Thyroid gland (tissue), 4 donors: ENCODE measurements around the gene PTPRN2. TPM values are rescaled to one million over a fixed set of nuclear protein-coding genes. Genes with fewer than 3 reads are reported as not detected.

Experiments
- DNase-seq, 2 donors: peaks; one replicate each; pipeline ENCODE4 v3.0.0-alpha.2; 2019
- H3K27ac ChIP-seq, 3 donors: fragments of 200-600 bp; sonication (generic); 1 replicate in 2 of 3; 2 replicates in 1 of 3; pipeline ENCODE4 v1.5.1; 2016 to 2019; ENCODE audit warnings: mild to moderate bottlenecking in 1 of 3, moderate library complexity in 1 of 3
- H3K27me3 ChIP-seq: fragments of 200-600 bp; sonication (generic); one replicate; pipeline ENCODE4 v1.5.1; 2019
- H3K36me3 ChIP-seq, 2 donors: fragments of 200-600 bp; sonication (generic); one replicate each; pipeline ENCODE4 v1.5.1; 2016 to 2019
- H3K4me1 ChIP-seq, 2 donors: fragments of 200-600 bp; sonication (generic); one replicate each; pipeline ENCODE4 v1.5.1; 2017 to 2019
- H3K4me3 ChIP-seq, 3 donors: fragments of 200-600 bp; sonication (generic); replicated peaks in 1 of 3; 1 replicate in 2 of 3; 2 replicates in 1 of 3; pipeline ENCODE4 v1.5.1; 2016; ENCODE audit warnings: mild to moderate bottlenecking in 1 of 3
- H3K9me3 ChIP-seq: fragments of 200-600 bp; sonication (generic); one replicate; pipeline ENCODE4 v1.5.1; 2017
- CTCF ChIP-seq, 6 experiments: fragments of 200-600 bp in 3 of 6; fragments of 450-650 bp in 3 of 6; sonication (generic) in 3 of 6; IDR thresholded peaks; one replicate each; pipeline ENCODE4 v1.5.1; 2016 to 2019; ENCODE audit warnings: antibody characterized with exemption in 6 of 6, mild to moderate bottlenecking in 2 of 6, inconsistent platforms in 1 of 6, moderate library complexity in 1 of 6
- POLR2A ChIP-seq, 2 donors: fragments of 450-650 bp; IDR thresholded peaks; one replicate each; pipeline ENCODE4 v1.6.1; 2017; ENCODE audit warnings: antibody characterized with exemption in 2 of 2, mild to moderate bottlenecking in 2 of 2, moderate library complexity in 1 of 2
- WGBS, 2 donors: methylation state at CpG; one replicate each; pipeline ENCODE4 v1.1.5; 2017; 5-methylcytosine and 5-hydroxymethylcytosine counted together
- intact Hi-C: fragments of 100-400 bp; cut with DNase I; formaldehyde crosslinking; loops from one replicate; pipeline ENCODE4 v1.15.1; 2023
- total RNA-seq, 4 donors: library from RNA; depleted of rRNA; stranded (reverse); fragments of >200 nt; gene quantifications; one replicate each; pipeline ENCODE4 v1.2.3, GENCODE V29; 2016

Gene PTPRN2
- total RNA-seq, 4 donors from 2014 or later, result 4.2 to 9.9 (median 7.7) TPM

DNA sequence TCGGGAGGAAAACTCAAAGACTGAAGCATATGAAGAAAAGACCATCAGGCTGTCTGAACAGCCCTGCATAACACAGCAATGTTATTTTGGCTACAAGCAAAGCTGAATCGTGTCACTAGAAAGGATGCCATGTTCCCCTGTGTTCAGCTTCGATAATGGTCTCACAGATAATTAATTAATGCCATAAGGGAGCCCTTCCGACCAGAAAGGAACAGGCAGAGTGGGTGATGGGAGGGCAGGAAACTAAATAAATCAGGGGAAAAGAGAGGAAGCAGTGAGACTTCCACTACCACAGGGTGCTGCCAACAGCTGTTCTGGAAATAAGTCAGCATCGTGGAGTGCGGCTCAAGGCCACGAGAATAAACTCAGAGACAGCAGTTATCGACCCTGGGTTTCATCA lies 3.2 kb downstream of the PTPRN2 start:
- 72 to 73% methylated on average over 8 of the region's 8 CpGs for WGBS, 2 donors
- DNase-seq, result no peak

GRCh38 chr7:158583810-158584209 lies 3.8 kb downstream of the PTPRN2 start:
- no peaks in the 10 kb centered on the region for H3K36me3 ChIP-seq
- H3K4me3 ChIP-seq, result no peak overlapping the region
- no peak overlapping the region for H3K27ac ChIP-seq
- no peaks in the 10 kb centered on the region for H3K9me3 ChIP-seq
- WGBS, 2 donors, result 55 to 61% methylated on average over 6 of the region's 6 CpGs
- no peak for DNase-seq
- no peak for TF ChIP-seq POLR2A (IDR thresholded peaks at IDR 0.05)
- TF ChIP-seq CTCF (IDR thresholded peaks at IDR 0.05), result no peak
- H3K4me1 ChIP-seq, result peaks cover 13 to 17% of the 10 kb centered on the region in 2 donors
- H3K27me3 ChIP-seq, result peaks cover 8% of the 10 kb centered on the region
- intact Hi-C loops, result no loop called here

More for the DNA sequence above, 3.2 kb downstream of the PTPRN2 start:
- Histone ChIP-seq H3K9me3 (no peaks in the 10 kb centered on the region), H3K36me3 (no peaks in the 10 kb centered on the region), H3K4me3 (no peak overlapping the region), H3K27ac (no peak overlapping the region), H3K4me1 (peaks cover 13 to 17% of the 10 kb centered on the region in 2 donors), H3K27me3 (peaks cover 8% of the 10 kb centered on the region)
- intact Hi-C loops, result no loop called here
- no peak for TF ChIP-seq CTCF (IDR thresholded peaks at IDR 0.05)
- TF ChIP-seq POLR2A (IDR thresholded peaks at IDR 0.05), result no peak

DNA sequence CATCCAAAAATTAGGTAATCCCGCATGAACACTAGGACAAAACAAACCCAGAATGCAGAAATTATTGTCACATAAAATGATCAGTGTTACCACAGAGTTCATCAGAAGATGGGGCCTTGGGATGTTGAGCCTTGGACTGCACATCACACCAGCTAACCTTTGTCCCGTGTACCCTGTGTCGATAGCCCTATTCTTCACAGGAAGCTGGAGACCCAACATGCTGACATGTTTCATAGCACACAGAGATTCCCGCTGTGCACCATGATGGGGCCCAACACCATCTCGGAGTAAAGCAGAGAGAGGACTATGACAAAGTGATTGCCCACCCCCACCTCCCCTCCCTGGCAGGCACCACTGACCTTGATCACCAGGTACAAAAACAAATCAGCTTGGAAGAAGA lies 4.5 kb downstream of the PTPRN2 start:
- H3K27me3 ChIP-seq, result peaks cover 8% of the 10 kb centered on the region
- no peak overlapping the region for H3K27ac ChIP-seq
- 80 to 89% methylated on average over 5 of the region's 5 CpGs for WGBS, 2 donors
- H3K4me3 ChIP-seq, result no peak overlapping the region
- intact Hi-C loops, result no loop called here
- no peaks in the 10 kb centered on the region for H3K9me3 ChIP-seq
- H3K36me3 ChIP-seq, result no peaks in the 10 kb centered on the region
- DNase-seq, result no peak
- peaks cover 13 to 17% of the 10 kb centered on the region in 2 donors for H3K4me1 ChIP-seq
- no peak for TF ChIP-seq CTCF (IDR thresholded peaks at IDR 0.05)
- no peak for TF ChIP-seq POLR2A (IDR thresholded peaks at IDR 0.05)

- TF ChIP-seq POLR2A (IDR thresholded peaks at IDR 0.05) (no peak), CTCF (IDR thresholded peaks at IDR 0.05) (no peak)
- Histone ChIP-seq H3K36me3 (no peaks in the 10 kb centered on the region), H3K27ac (no peak overlapping the region), H3K27me3 (peaks cover 8% of the 10 kb centered on the region), H3K9me3 (no peaks in the 10 kb centered on the region), H3K4me1 (peaks cover 13 to 14% of the 10 kb centered on the region in 2 donors), H3K4me3 (no peak overlapping the region)
- DNase-seq, result no peak
- 83 to 92% methylated on average over 6 of the region's 6 CpGs for WGBS, 2 donors
- intact Hi-C loops, result no loop called here
Observed at GRCh38 chr7:158582089-158582456, 5.5 kb downstream of the PTPRN2 start.

GRCh38 chr7:158581440-158582088 lies 6.1 kb downstream of the PTPRN2 start:
- DNase-seq, result no peak
- no peaks in the 10 kb centered on the region for H3K9me3 ChIP-seq
- TF ChIP-seq CTCF (IDR thresholded peaks at IDR 0.05) (no peak), POLR2A (IDR thresholded peaks at IDR 0.05) (no peak)
- WGBS, 2 donors, result 75 to 76% methylated on average over 7 of the region's 7 CpGs
- no peak overlapping the region for H3K27ac ChIP-seq
- H3K36me3 ChIP-seq, result no peaks in the 10 kb centered on the region
- peaks cover 8 to 9% of the 10 kb centered on the region in 2 donors for H3K4me1 ChIP-seq
- no peak overlapping the region for H3K4me3 ChIP-seq
- intact Hi-C loops, result no loop called here
- peaks cover 5% of the 10 kb centered on the region for H3K27me3 ChIP-seq
